WERI-Rb-1 (cell line): ENCODE results near the gene PHACTR3.

ENCODE experiments used
- DNase-seq: peaks from one replicate; pipeline ENCODE4 v3.0.0-alpha.2; 2020
- H3K27ac ChIP-seq: fragments of 250-450 bp; sonication (Bioruptor Pico); 2 replicates; pipeline ENCODE4 v1.5.1; 2020; ENCODE audit warnings: mild to moderate bottlenecking, moderate library complexity
- H3K27me3 ChIP-seq: fragments of 250-450 bp; sonication (Bioruptor Pico); 2 replicates; pipeline ENCODE4 v1.5.1; 2021; ENCODE audit warnings: mild to moderate bottlenecking, low read depth, moderate library complexity; ENCODE audit not compliant: insufficient read depth, severe bottlenecking
- H3K36me3 ChIP-seq: fragments of 250-450 bp; sonication (Bioruptor Pico); 2 replicates; pipeline ENCODE4 v1.5.1; 2020; ENCODE audit warnings: mild to moderate bottlenecking, moderate library complexity
- H3K4me3 ChIP-seq: 2 replicates; pipeline ENCODE4 v1.5.1; 2011; ENCODE audit warnings: low read depth, mild to moderate bottlenecking, control low read depth, low read length
- H3K9me3 ChIP-seq: fragments of 250-450 bp; sonication (Bioruptor Pico); 2 replicates; pipeline ENCODE4 v1.5.1; 2021; ENCODE audit warnings: mild to moderate bottlenecking, moderate library complexity; ENCODE audit not compliant: severe bottlenecking
- CTCF ChIP-seq: IDR thresholded peaks from 2 replicates; pipeline ENCODE4 v1.5.1; 2011; ENCODE audit warnings: low read depth, mild to moderate bottlenecking, control low read depth, inconsistent platforms, low read length

Gene PHACTR3

GRCh38 chr20:59782986-59783640 lies 178.8 kb downstream of the PHACTR3 start:
- H3K27ac ChIP-seq = no peak overlapping the region
- no peaks in the 10 kb centered on the region for H3K36me3 ChIP-seq
- H3K4me3 ChIP-seq = no peak overlapping the region
- peaks cover 83% of the 10 kb centered on the region for H3K27me3 ChIP-seq
- peak; percentile 95 for TF ChIP-seq CTCF
- H3K9me3 ChIP-seq = no peaks in the 10 kb centered on the region
- peak; percentile 44 for DNase-seq

- Histone ChIP-seq H3K9me3 (no peaks in the 10 kb centered on the region), H3K36me3 (no peaks in the 10 kb centered on the region), H3K27me3 (peaks cover 83% of the 10 kb centered on the region), H3K4me3 (no peak overlapping the region), H3K27ac (no peak overlapping the region)
- no peak for DNase-seq
- TF ChIP-seq CTCF = no peak
Measured at GRCh38 chr20:59783641-59784010, 179.3 kb downstream of the PHACTR3 start.

GRCh38 chr20:59784365-59784764 lies 180.0 kb downstream of the PHACTR3 start:
- Histone ChIP-seq H3K4me3 (no peak overlapping the region), H3K27ac (no peak overlapping the region), H3K36me3 (no peaks in the 10 kb centered on the region), H3K27me3 (peaks cover 84% of the 10 kb centered on the region), H3K9me3 (no peaks in the 10 kb centered on the region)
- TF ChIP-seq CTCF = no peak
- DNase-seq = no peak

GRCh38 chr20:59784791-59785668 lies 180.7 kb downstream of the PHACTR3 start:
- Histone ChIP-seq H3K27me3 (peaks cover 84% of the 10 kb centered on the region), H3K9me3 (no peaks in the 10 kb centered on the region), H3K36me3 (no peaks in the 10 kb centered on the region), H3K4me3 (no peak overlapping the region), H3K27ac (no peak overlapping the region)
- DNase-seq = no peak
- TF ChIP-seq CTCF = no peak

GRCh38 chr20:59785669-59785959 lies 181.3 kb downstream of the PHACTR3 start:
- no peak for DNase-seq
- no peak for TF ChIP-seq CTCF
- Histone ChIP-seq H3K9me3 (no peaks in the 10 kb centered on the region), H3K36me3 (no peaks in the 10 kb centered on the region), H3K27ac (no peak overlapping the region), H3K4me3 (no peak overlapping the region), H3K27me3 (peaks cover 83% of the 10 kb centered on the region)
